Parathyroid adenoma (tissue), 2 donors: ENCODE measurements around the gene CNTNAP2.
"Not testable (repeated sequence)": the region's sequence is repeated elsewhere in the genome, so short reads cannot be mapped to it uniquely, and the experiment has no call there.

Experiments
- H2AFZ ChIP-seq: fragments of 300-600 bp; sonication (generic); one replicate; pipeline ENCODE4 v1.7.0; 2017; ENCODE audit warnings: antibody characterized with exemption, mild to moderate bottlenecking
- H3K27ac ChIP-seq: fragments of 300-600 bp; sonication (generic); one replicate; pipeline ENCODE4 v1.7.0; 2017
- H3K27me3 ChIP-seq: fragments of 300-600 bp; sonication (generic); one replicate; pipeline ENCODE4 v1.7.0; 2017; ENCODE audit warnings: low read length; ENCODE audit not compliant: control insufficient read depth, insufficient read depth
- H3K36me3 ChIP-seq: fragments of 300-600 bp; sonication (generic); one replicate; pipeline ENCODE4 v1.7.0; 2017; ENCODE audit warnings: low read length; ENCODE audit not compliant: control insufficient read depth, insufficient read depth
- H3K4me1 ChIP-seq: fragments of 300-600 bp; sonication (generic); one replicate; pipeline ENCODE4 v1.7.0; 2017; ENCODE audit warnings: control low read depth
- H3K4me2 ChIP-seq: fragments of 300-600 bp; sonication (generic); one replicate; pipeline ENCODE4 v1.7.0; 2017; ENCODE audit warnings: low read length
- H3K4me3 ChIP-seq: fragments of 300-600 bp; sonication (generic); one replicate; pipeline ENCODE4 v1.7.0; 2017; ENCODE audit warnings: low read depth, low read length
- H3K79me2 ChIP-seq: fragments of 300-600 bp; sonication (generic); one replicate; pipeline ENCODE4 v1.7.0; 2017; ENCODE audit warnings: control low read depth
- H3K9ac ChIP-seq: fragments of 300-600 bp; sonication (generic); one replicate; pipeline ENCODE4 v1.7.0; 2017; ENCODE audit warnings: mild to moderate bottlenecking
- H3K9me3 ChIP-seq: fragments of 300-600 bp; sonication (generic); one replicate; pipeline ENCODE4 v1.7.0; 2017; ENCODE audit warnings: low read length; ENCODE audit not compliant: control insufficient read depth
- CTCF ChIP-seq: fragments of 300-600 bp; sonication (generic); IDR thresholded peaks from one replicate; pipeline ENCODE4 v1.7.0; 2017; ENCODE audit warnings: antibody characterized with exemption, mild to moderate bottlenecking
- donor health status: primary hyperparathyroidism.

The CNTNAP2 gene

GRCh38 chr7:148458263-148458662, 2341.7 kb downstream of the CNTNAP2 start:
- H2AFZ ChIP-seq, result no peak overlapping the region
- no peaks in the 10 kb centered on the region for H3K36me3 ChIP-seq
- H3K9me3 ChIP-seq, result no peaks in the 10 kb centered on the region
- H3K4me3 ChIP-seq, result no peak overlapping the region
- no peak overlapping the region for H3K4me2 ChIP-seq
- H3K27ac ChIP-seq, result no peak overlapping the region
- H3K4me1 ChIP-seq, result no peaks in the 10 kb centered on the region
- TF ChIP-seq CTCF, result no peak
- no peaks in the 10 kb centered on the region for H3K27me3 ChIP-seq
- no peaks in the 10 kb centered on the region for H3K79me2 ChIP-seq
- no peak overlapping the region for H3K9ac ChIP-seq

GRCh38 chr7:148461392-148462179, 2345.0 kb downstream of the CNTNAP2 start:
- Histone ChIP-seq H3K79me2 (no peaks in the 10 kb centered on the region), H3K9me3 (no peaks in the 10 kb centered on the region), H3K4me1 (no peaks in the 10 kb centered on the region), H3K4me3 (no peak overlapping the region), H3K9ac (no peak overlapping the region), H2AFZ (no peak overlapping the region), H3K27me3 (no peaks in the 10 kb centered on the region), H3K4me2 (no peak overlapping the region), H3K36me3 (no peaks in the 10 kb centered on the region), H3K27ac (no peak overlapping the region)
- TF ChIP-seq CTCF, result no peak

GRCh38 chr7:148462774-148463173, 2346.2 kb downstream of the CNTNAP2 start:
- not testable (repeated sequence) for H3K36me3 ChIP-seq, H3K27ac ChIP-seq, H3K4me2 ChIP-seq, H3K9ac ChIP-seq, H2AFZ ChIP-seq, H3K79me2 ChIP-seq, H3K9me3 ChIP-seq, H3K27me3 ChIP-seq, H3K4me3 ChIP-seq, H3K4me1 ChIP-seq

- no peaks in the 10 kb centered on the region for H3K36me3 ChIP-seq
- no peaks in the 10 kb centered on the region for H3K9me3 ChIP-seq
- no peak overlapping the region for H3K9ac ChIP-seq
- H3K27ac ChIP-seq, result no peak overlapping the region
- H3K4me3 ChIP-seq, result no peak overlapping the region
- H2AFZ ChIP-seq, result no peak overlapping the region
- no peaks in the 10 kb centered on the region for H3K79me2 ChIP-seq
- no peaks in the 10 kb centered on the region for H3K4me1 ChIP-seq
- H3K4me2 ChIP-seq, result no peak overlapping the region
- no peaks in the 10 kb centered on the region for H3K27me3 ChIP-seq
- no peak for TF ChIP-seq CTCF
Measured at GRCh38 chr7:148463210-148463609, 2346.6 kb downstream of the CNTNAP2 start.

GRCh38 chr7:148464947-148465346, 2348.3 kb downstream of the CNTNAP2 start:
- Histone ChIP-seq H3K4me2 (no peak overlapping the region), H3K4me1 (no peaks in the 10 kb centered on the region), H3K4me3 (no peak overlapping the region), H3K9me3 (no peaks in the 10 kb centered on the region), H2AFZ (no peak overlapping the region), H3K9ac (no peak overlapping the region), H3K36me3 (no peaks in the 10 kb centered on the region), H3K27me3 (no peaks in the 10 kb centered on the region), H3K79me2 (no peaks in the 10 kb centered on the region), H3K27ac (no peak overlapping the region)
- TF ChIP-seq CTCF, result no peak

GRCh38 chr7:148465441-148465840, 2348.8 kb downstream of the CNTNAP2 start:
- H3K9ac ChIP-seq, H3K4me3 ChIP-seq, H3K79me2 ChIP-seq, H3K4me2 ChIP-seq, H3K27me3 ChIP-seq, H3K36me3 ChIP-seq, H3K9me3 ChIP-seq, H3K27ac ChIP-seq, H2AFZ ChIP-seq, H3K4me1 ChIP-seq: not testable (repeated sequence)
